Mesenchymal stem cell (in vitro differentiated cells and primary cell): ENCODE data around the gene RALGPS2. TPM values are rescaled to one million over a fixed set of nuclear protein-coding genes. Genes with fewer than 3 reads are reported as not detected.

Experiments used
- DNase-seq: peaks from one replicate; pipeline ENCODE4 v3.0.0-alpha.2; 2013
- H2AFZ ChIP-seq: one replicate; pipeline ENCODE4 v1.6.1; 2013; ENCODE audit warnings: low read depth, mild to moderate bottlenecking, control low read depth, inconsistent platforms, low read length, moderate library complexity
- H2AK5ac ChIP-seq: 2 replicates; pipeline ENCODE4 v1.6.1; 2013; ENCODE audit warnings: low read length, moderate library complexity, mild to moderate bottlenecking, inconsistent platforms; ENCODE audit not compliant: severe bottlenecking
- H2BK120ac ChIP-seq: one replicate; pipeline ENCODE4 v1.6.1; 2013; ENCODE audit warnings: low read depth, mild to moderate bottlenecking, inconsistent platforms, low read length, moderate library complexity
- H2BK12ac ChIP-seq, 2 experiments: one replicate each; pipeline ENCODE4 v1.6.1; 2013; ENCODE audit warnings: inconsistent platforms in 2 of 2, low read length in 2 of 2, mild to moderate bottlenecking in 2 of 2, moderate library complexity in 2 of 2, control low read depth in 1 of 2
- H2BK15ac ChIP-seq: one replicate; pipeline ENCODE4 v1.6.1; 2013; ENCODE audit warnings: mild to moderate bottlenecking, low read depth, inconsistent platforms; ENCODE audit not compliant: poor library complexity, severe bottlenecking
- H2BK5ac ChIP-seq: 2 replicates; pipeline ENCODE4 v1.6.1; 2013; ENCODE audit warnings: low read depth, mild to moderate bottlenecking, low read length, control low read depth, inconsistent platforms; ENCODE audit not compliant: poor library complexity, severe bottlenecking
- H3K14ac ChIP-seq, 2 experiments: one replicate each; pipeline ENCODE4 v1.6.1; 2013; ENCODE audit warnings: inconsistent platforms in 2 of 2, low read length in 2 of 2, control low read depth in 1 of 2, mild to moderate bottlenecking in 1 of 2, moderate library complexity in 1 of 2
- H3K18ac ChIP-seq, 2 experiments: one replicate each; pipeline ENCODE4 v1.6.1; 2013; ENCODE audit warnings: inconsistent platforms in 2 of 2, low read length in 2 of 2, control low read depth in 1 of 2, low read depth in 1 of 2, mild to moderate bottlenecking in 1 of 2
- H3K23ac ChIP-seq, 2 experiments: one replicate each; pipeline ENCODE4 v1.6.1; 2013; ENCODE audit warnings: inconsistent platforms in 2 of 2, low read length in 2 of 2, mild to moderate bottlenecking in 2 of 2, moderate library complexity in 2 of 2, control low read depth in 1 of 2
- H3K27ac ChIP-seq: 2 replicates; pipeline ENCODE4 v1.5.1; 2013; ENCODE audit warnings: mild to moderate bottlenecking, moderate library complexity, low read length, control low read depth, inconsistent platforms; ENCODE audit not compliant: poor library complexity, severe bottlenecking
- H3K27me3 ChIP-seq, 2 experiments: 2 replicates each; pipeline versions ENCODE4 v1.6.1 to v1.7.0; 2013; ENCODE audit warnings: low read length in 2 of 2, mild to moderate bottlenecking in 2 of 2, moderate library complexity in 2 of 2, control low read depth in 1 of 2, inconsistent platforms in 1 of 2; ENCODE audit not compliant: control insufficient read depth in 1 of 2, insufficient read depth in 1 of 2
- H3K36me3 ChIP-seq, 2 experiments: 2 replicates each; pipeline versions ENCODE4 v1.6.1 to v1.7.0; 2013; ENCODE audit warnings: low read length in 2 of 2, control low read depth in 1 of 2, inconsistent platforms in 1 of 2, low read depth in 1 of 2, mild to moderate bottlenecking in 1 of 2; ENCODE audit not compliant: insufficient read depth in 2 of 2, control insufficient read depth in 1 of 2
- H3K4ac ChIP-seq, 2 experiments: one replicate each; pipeline ENCODE4 v1.6.1; 2013; ENCODE audit warnings: inconsistent platforms in 2 of 2, low read length in 2 of 2, mild to moderate bottlenecking in 2 of 2, moderate library complexity in 2 of 2, control low read depth in 1 of 2, low read depth in 1 of 2
- H3K4me1 ChIP-seq: 2 replicates; pipeline ENCODE4 v1.6.1; 2013; ENCODE audit warnings: low read depth, low read length, control low read depth; ENCODE audit not compliant: control insufficient read depth, insufficient read depth
- H3K4me2 ChIP-seq: 2 replicates; pipeline ENCODE4 v1.6.1; 2013; ENCODE audit warnings: low read length, mild to moderate bottlenecking, inconsistent platforms; ENCODE audit not compliant: poor library complexity, severe bottlenecking
- H3K4me3 ChIP-seq, 2 experiments: 2 replicates each; pipeline versions ENCODE4 v1.5.1 to v1.7.0; 2013; ENCODE audit warnings: low read length in 2 of 2, mild to moderate bottlenecking in 2 of 2, control low read depth in 1 of 2, low read depth in 1 of 2; ENCODE audit not compliant: insufficient read depth in 1 of 2
- H3K79me1 ChIP-seq: replicated peaks from 2 replicates; pipeline ENCODE4 v1.6.1; 2013; ENCODE audit warnings: mild to moderate bottlenecking, control low read depth, low read length, inconsistent platforms; ENCODE audit not compliant: poor library complexity, severe bottlenecking
- H3K9ac ChIP-seq: 2 replicates; pipeline ENCODE4 v1.7.0; 2013; ENCODE audit warnings: mild to moderate bottlenecking, low read length, moderate library complexity
- H3K9me3 ChIP-seq: 2 replicates; pipeline ENCODE4 v1.7.0; 2013; ENCODE audit warnings: mild to moderate bottlenecking, low read length; ENCODE audit not compliant: control insufficient read depth
- H4K8ac ChIP-seq: one replicate; pipeline ENCODE4 v1.6.1; 2013; ENCODE audit warnings: inconsistent platforms, mild to moderate bottlenecking, low read length, moderate library complexity
- H4K91ac ChIP-seq: one replicate; pipeline ENCODE4 v1.6.1; 2013; ENCODE audit warnings: mild to moderate bottlenecking, low read length, inconsistent platforms
- WGBS: methylation state at CpG from one replicate; pipeline ENCODE4 v1.1.7; 2013; ENCODE audit warnings: mixed read lengths; 5-methylcytosine and 5-hydroxymethylcytosine counted together
- small RNA-seq: library from polyadenylated mRNA; stranded (forward); fragments of <200 nt; extraction: miRNeasy Mini kit (QIAGEN cat#:217004); gene quantifications from one replicate; pipeline ENCODE3, GENCODE V24; 2013; ENCODE audit warnings: low read depth

The RALGPS2 gene

GRCh38 chr1:178969226-178969987 is 244.4 kb downstream of the RALGPS2 start:
- Histone ChIP-seq H2AK5ac (no peak overlapping the region), H3K4me2 (no peak overlapping the region), H3K23ac (no peak overlapping the region), H3K36me3 (no peaks in the 10 kb centered on the region), H3K27me3 (no peaks in the 10 kb centered on the region), H4K91ac (no peak overlapping the region), H3K14ac (no peak overlapping the region), H2BK5ac (no peak overlapping the region), H3K9ac (no peak overlapping the region), H3K4me3 (no peak overlapping the region), H3K4ac (no peak overlapping the region), H2BK120ac (no peak overlapping the region), H3K9me3 (peaks cover 15% of the 10 kb centered on the region), H3K79me1 (no peaks in the 10 kb centered on the region), H2BK15ac (no peak overlapping the region), H2AFZ (no peak overlapping the region), H2BK12ac (no peak overlapping the region), H3K4me1 (no peaks in the 10 kb centered on the region), H3K18ac (no peak overlapping the region), H4K8ac (no peak overlapping the region), H3K27ac (no peak overlapping the region)
- 87% methylated on average over 7 of the region's 9 CpGs for WGBS
- DNase-seq: no peak

GRCh38 chr1:178970184-178970583 is 245.1 kb downstream of the RALGPS2 start:
- Histone ChIP-seq H2BK12ac (no peak overlapping the region), H3K4ac (no peak overlapping the region), H3K18ac (no peak overlapping the region), H3K9me3 (peaks cover 10% of the 10 kb centered on the region), H4K8ac (no peak overlapping the region), H3K4me1 (no peaks in the 10 kb centered on the region), H3K14ac (no peak overlapping the region), H3K27me3 (no peaks in the 10 kb centered on the region), H3K23ac (no peak overlapping the region), H2AFZ (no peak overlapping the region), H3K27ac (no peak overlapping the region), H3K79me1 (no peaks in the 10 kb centered on the region), H3K9ac (no peak overlapping the region), H2AK5ac (no peak overlapping the region), H2BK5ac (no peak overlapping the region), H3K36me3 (no peaks in the 10 kb centered on the region), H2BK120ac (no peak overlapping the region), H4K91ac (no peak overlapping the region), H3K4me3 (no peak overlapping the region), H2BK15ac (no peak overlapping the region), H3K4me2 (no peak overlapping the region)
- 89% methylated on average over 5 of the region's 5 CpGs for WGBS
- no peak for DNase-seq

Small RNA genes lying within 50 kb of the gene (small RNA-seq; reads per million reads assigned to genes)
- gene MIR4424 (10.1 reads per million, percentile 79 among the genes with 10 or more reads in this experiment), gene RF00092 (not detected)
